Small intestine (tissue), 7 donors: Measurements from ENCODE around the gene CCBE1. TPM values are rescaled to one million over a fixed set of nuclear protein-coding genes. Genes with fewer than 3 reads are reported as not detected.
A peak's percentile ranks its signal among the peaks of the same experiment; 100 is the strongest.

Source experiments
- DNase-seq, 2 donors: peaks; one replicate each; pipeline versions ENCODE4 v3.0.0 to v3.0.0-alpha.2; 2013
- FAIRE-seq: peaks from 2 replicates; lab custom pipeline; 2012; peaks lifted over from hg19 to GRCh38; lab: Jason Lieb, UNC
- H3K27ac ChIP-seq, 3 donors: one replicate each; pipeline ENCODE4 v1.5.1; 2013; ENCODE audit warnings: low read length in 2 of 3, mild to moderate bottlenecking in 2 of 3, control low read depth in 1 of 3, inconsistent platforms in 1 of 3, low read depth in 1 of 3, moderate library complexity in 1 of 3
- H3K27me3 ChIP-seq, 3 donors: one replicate each; pipeline ENCODE4 v1.6.1; 2013; ENCODE audit warnings: low read length in 3 of 3, inconsistent platforms in 1 of 3; ENCODE audit not compliant: control insufficient read depth in 3 of 3, insufficient read depth in 3 of 3
- H3K36me3 ChIP-seq, 3 donors: one replicate each; pipeline ENCODE4 v1.6.1; 2013; ENCODE audit warnings: low read length in 3 of 3, inconsistent platforms in 1 of 3, low read depth in 1 of 3, mild to moderate bottlenecking in 1 of 3, moderate library complexity in 1 of 3; ENCODE audit not compliant: control insufficient read depth in 3 of 3, insufficient read depth in 2 of 3
- H3K4me1 ChIP-seq, 3 donors: one replicate each; pipeline ENCODE4 v1.6.1; 2013; ENCODE audit warnings: low read length in 2 of 3, inconsistent platforms in 1 of 3, low read depth in 1 of 3, mild to moderate bottlenecking in 1 of 3, moderate library complexity in 1 of 3; ENCODE audit not compliant: control insufficient read depth in 3 of 3, insufficient read depth in 2 of 3
- H3K4me3 ChIP-seq, 3 donors: one replicate each; pipeline ENCODE4 v1.5.1; 2013; ENCODE audit warnings: low read length in 3 of 3, control low read depth in 1 of 3, inconsistent platforms in 1 of 3, low read depth in 1 of 3, mild to moderate bottlenecking in 1 of 3, moderate library complexity in 1 of 3
- H3K9me3 ChIP-seq, 2 donors: one replicate each; pipeline ENCODE4 v1.6.1; 2013; ENCODE audit warnings: low read depth in 1 of 2, low read length in 1 of 2; ENCODE audit not compliant: control insufficient read depth in 2 of 2, insufficient read depth in 1 of 2
- WGBS, 3 donors: extraction: QIAGEN DNeasy Blood & Tissue Kit; methylation state at CpG; one replicate each; pipeline ENCODE4 v1.1.7; 2013; 5-methylcytosine and 5-hydroxymethylcytosine counted together
- polyA plus RNA-seq, 4 donors: library from polyadenylated mRNA; stranded (reverse) in 3 of 4; unstranded in 1 of 4; fragments of 200-250 nt in 3 of 4; fragments of 120-200 nt in 1 of 4; gene quantifications; one replicate each; pipeline versions ENCODE4 v1.2.1 to v1.2.3, GENCODE V29; 2013
- donor health status: healthy with polysubstance abuse.
- donor health status: control.
- donor health status: control.
- donor health status: Bipolar disorder and iron deficiency.
- donor health status: healthy.

Gene CCBE1
- polyA plus RNA-seq, 4 donors, result 0.27 to 1.3 (median 0.54) TPM; not detected in 1

DNA sequence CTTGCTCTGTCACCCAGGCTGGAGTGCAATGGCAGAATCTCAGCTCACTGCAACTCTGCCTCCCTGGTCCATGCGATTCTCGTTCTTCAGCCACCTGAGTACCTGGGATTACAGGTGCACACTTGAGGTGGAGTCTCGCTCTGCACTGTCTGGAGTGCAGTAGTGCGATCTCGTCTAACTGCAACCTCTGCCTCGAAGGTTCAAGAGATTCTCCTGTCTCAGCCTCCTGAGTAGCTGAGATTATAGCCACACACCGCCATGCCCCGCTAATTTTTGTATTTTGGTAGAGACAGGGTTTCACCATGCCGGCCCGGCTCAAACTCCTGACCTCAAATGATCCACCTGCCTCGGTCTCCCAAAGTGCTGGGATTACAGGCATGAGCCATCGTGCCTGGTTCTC is 83.3 kb downstream of the CCBE1 start:
- Histone ChIP-seq H3K36me3 (no peaks in the 10 kb centered on the region), H3K9me3 (no peaks in the 10 kb centered on the region), H3K27ac (no peak overlapping the region), H3K4me1 (no peaks in the 10 kb centered on the region), H3K27me3 (no peaks in the 10 kb centered on the region), H3K4me3 (no peak overlapping the region)
- WGBS, 3 donors, result 91 to 95% (median 95%) methylated on average over 12 of the region's 12 CpGs
- FAIRE-seq, result no peak
- no peak for DNase-seq

DNA sequence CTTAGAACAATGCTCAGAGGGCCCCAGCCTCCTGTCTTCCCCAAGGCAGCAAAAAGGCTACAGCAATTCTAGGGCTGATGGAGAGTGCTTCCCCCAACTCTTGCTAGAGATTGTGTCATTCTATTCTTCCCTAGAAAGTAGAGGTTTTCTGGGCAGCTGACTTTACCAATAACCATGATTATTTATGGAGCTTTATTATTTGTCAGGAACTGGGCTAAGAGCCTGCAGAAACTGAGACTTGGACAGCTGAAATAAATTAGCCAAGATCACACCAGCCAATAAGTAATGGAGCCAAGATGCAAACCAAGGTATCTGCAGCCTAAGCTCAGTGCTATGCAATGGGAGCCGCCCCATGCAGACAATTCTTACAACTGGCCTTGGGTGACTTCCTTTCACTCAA is 84.8 kb downstream of the CCBE1 start:
- WGBS, 3 donors, result 63 to 78% (median 77%) methylated on average over 1 of the region's 1 CpG
- Histone ChIP-seq H3K4me1 (no peaks in the 10 kb centered on the region), H3K4me3 (no peak overlapping the region), H3K27ac (no peak overlapping the region), H3K9me3 (no peaks in the 10 kb centered on the region), H3K36me3 (no peaks in the 10 kb centered on the region), H3K27me3 (no peaks in the 10 kb centered on the region)
- no peak for FAIRE-seq
- no peak for DNase-seq

- WGBS, 3 donors, result 63 to 73% (median 71%) methylated on average over 5 of the region's 5 CpGs
- FAIRE-seq (no peak), DNase-seq (no peak)
- Histone ChIP-seq H3K36me3 (no peaks in the 10 kb centered on the region), H3K27ac (no peak overlapping the region), H3K27me3 (no peaks in the 10 kb centered on the region), H3K4me1 (no peaks in the 10 kb centered on the region), H3K9me3 (no peaks in the 10 kb centered on the region), H3K4me3 (no peak overlapping the region)
These were observed 86.6 kb downstream of the CCBE1 start for GRCh38 chr18:59610546-59611140.

DNA sequence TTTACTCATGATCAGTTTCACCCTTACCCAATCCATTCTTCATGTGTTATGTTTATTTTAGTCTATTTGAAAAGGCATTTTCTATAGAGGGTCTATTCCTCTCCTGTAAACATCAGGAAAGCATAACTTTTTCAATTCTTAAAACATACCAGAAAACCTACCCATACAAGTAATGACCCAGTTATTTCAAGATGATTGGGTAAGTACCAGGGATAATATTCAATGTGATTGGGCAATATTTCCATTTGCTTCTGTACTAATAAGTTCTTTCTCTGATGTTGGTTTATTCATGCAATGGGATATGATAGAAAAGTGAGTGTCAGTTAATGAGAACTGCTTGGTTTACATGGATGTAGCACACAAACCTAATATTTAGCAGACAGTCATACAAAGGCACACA is 87.6 kb downstream of the CCBE1 start:
- H3K27ac ChIP-seq, result no peak overlapping the region
- H3K27me3 ChIP-seq, result no peaks in the 10 kb centered on the region
- FAIRE-seq (no peak), DNase-seq (no peak)
- no peak overlapping the region for H3K4me3 ChIP-seq
- no peaks in the 10 kb centered on the region for H3K36me3 ChIP-seq
- H3K4me1 ChIP-seq, result no peaks in the 10 kb centered on the region
- H3K9me3 ChIP-seq, result no peaks in the 10 kb centered on the region

DNA sequence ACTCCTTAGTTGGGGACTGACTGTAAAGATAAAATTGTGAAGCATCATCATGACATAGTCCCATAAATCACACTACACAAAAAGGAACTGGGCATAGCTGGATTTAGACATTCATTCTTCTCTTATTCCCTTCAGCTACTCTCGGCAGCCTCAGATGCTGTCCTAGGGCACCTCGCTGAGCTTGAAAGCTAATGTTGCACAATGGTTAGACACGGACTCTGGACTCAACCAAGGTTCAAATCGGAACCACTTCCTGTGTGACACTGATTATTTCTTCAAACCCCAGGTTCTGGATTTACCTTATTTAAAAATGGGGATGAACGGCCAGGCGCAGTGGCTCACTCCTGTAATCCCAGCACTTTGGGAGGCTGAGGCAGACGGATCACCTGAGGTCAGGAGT is 89.8 kb downstream of the CCBE1 start:
- H3K27me3 ChIP-seq, result no peaks in the 10 kb centered on the region

GRCh38 chr18:59607078-59607379 is 90.2 kb downstream of the CCBE1 start:
- FAIRE-seq (no peak), DNase-seq (no peak)
- H3K27me3 ChIP-seq, result no peaks in the 10 kb centered on the region
- no peaks in the 10 kb centered on the region for H3K36me3 ChIP-seq
- no peak overlapping the region for H3K4me3 ChIP-seq
- 88 to 91% (median 89%) methylated on average over 1 of the region's 1 CpG for WGBS, 3 donors
- no peak overlapping the region for H3K27ac ChIP-seq
- H3K4me1 ChIP-seq, result no peaks in the 10 kb centered on the region
- no peaks in the 10 kb centered on the region for H3K9me3 ChIP-seq

More for the DNA sequence above, 89.8 kb downstream of the CCBE1 start:
- WGBS, 3 donors, result 67 to 80% (median 79%) methylated on average over 7 of the region's 7 CpGs
- Histone ChIP-seq H3K27ac (no peak overlapping the region), H3K36me3 (no peaks in the 10 kb centered on the region), H3K4me3 (no peak overlapping the region), H3K9me3 (no peaks in the 10 kb centered on the region), H3K4me1 (no peaks in the 10 kb centered on the region)
- FAIRE-seq (no peak), DNase-seq (peak; percentile 30 to 43)

DNA sequence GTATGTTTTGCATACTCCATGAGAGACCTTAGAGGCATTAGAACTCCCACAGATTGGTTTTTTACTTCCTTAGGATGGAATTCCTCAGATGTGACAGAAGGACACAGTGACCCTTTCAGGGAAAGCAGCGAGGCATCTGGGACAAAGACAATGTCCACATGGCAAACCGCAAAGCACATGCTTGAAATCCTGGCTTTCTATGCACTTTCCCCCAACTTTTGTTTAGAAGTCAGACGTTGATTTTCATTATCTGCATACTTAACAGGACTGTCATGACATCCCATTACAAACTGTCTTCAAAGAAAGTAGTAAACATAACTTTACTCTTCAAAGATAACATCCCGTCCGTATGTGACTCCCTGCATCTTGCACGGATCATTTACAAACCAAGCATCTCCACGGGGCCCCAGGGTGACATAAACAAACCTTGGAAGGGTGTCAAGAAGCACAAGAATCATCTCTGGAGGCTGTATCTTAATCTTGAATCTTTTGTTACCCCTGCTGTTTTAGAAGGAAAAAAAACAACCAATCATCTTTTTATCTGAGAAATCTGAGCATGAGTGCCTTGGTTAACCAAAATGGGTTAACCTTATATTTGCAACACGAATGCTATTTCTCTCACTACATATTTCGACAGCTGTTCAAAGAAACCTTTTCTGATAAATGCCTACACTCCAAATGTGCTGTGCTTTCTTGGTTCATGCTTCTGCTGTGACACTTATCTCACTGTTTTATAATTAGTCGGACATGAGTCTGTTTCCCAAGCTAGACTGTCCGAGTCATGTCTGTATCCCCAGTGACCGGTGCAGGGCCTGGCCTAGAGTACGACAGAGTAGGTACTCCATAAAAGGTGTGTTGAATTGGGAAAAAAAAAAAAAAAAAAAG is 90.8 kb downstream of the CCBE1 start:
- Histone ChIP-seq H3K27ac (no peak overlapping the region), H3K4me3 (no peak overlapping the region), H3K36me3 (no peaks in the 10 kb centered on the region), H3K9me3 (no peaks in the 10 kb centered on the region), H3K4me1 (no peaks in the 10 kb centered on the region), H3K27me3 (no peaks in the 10 kb centered on the region)
- 68 to 84% (median 73%) methylated on average over 13 of the region's 13 CpGs for WGBS, 3 donors
- DNase-seq (no peak), FAIRE-seq (no peak)

GRCh38 chr18:59605633-59606192 is 91.5 kb downstream of the CCBE1 start:
- Histone ChIP-seq H3K9me3 (no peaks in the 10 kb centered on the region), H3K4me1 (no peaks in the 10 kb centered on the region), H3K27me3 (no peaks in the 10 kb centered on the region), H3K36me3 (no peaks in the 10 kb centered on the region), H3K4me3 (no peak overlapping the region), H3K27ac (peak overlapping the region in 1 of 3 donors; percentile 6)
- 71 to 90% (median 81%) methylated on average over 13 of the region's 13 CpGs for WGBS, 3 donors
- no peak for DNase-seq
- FAIRE-seq, result no peak
